H9 (cell line): ENCODE results near the gene MOB3B. TPM values are rescaled to one million over a fixed set of nuclear protein-coding genes. Genes with fewer than 3 reads are reported as not detected.

Experiments used
- DNase-seq: peaks from one replicate; pipeline ENCODE4 v3.0.0-alpha.2; 2017
- H2AFZ ChIP-seq: one replicate; pipeline ENCODE4 v1.6.1; 2013; ENCODE audit warnings: mild to moderate bottlenecking, low read length, control low read depth, moderate library complexity
- H2AK5ac ChIP-seq: 2 replicates; pipeline ENCODE4 v1.6.1; 2013; ENCODE audit warnings: low read length, control low read depth, mixed read lengths; ENCODE audit not compliant: insufficient read length
- H2BK120ac ChIP-seq: one replicate; pipeline ENCODE4 v1.6.1; 2013; ENCODE audit warnings: low read depth, mild to moderate bottlenecking, low read length, control low read depth, inconsistent platforms; ENCODE audit not compliant: poor library complexity, severe bottlenecking
- H2BK12ac ChIP-seq: 2 replicates; pipeline ENCODE4 v1.6.1; 2013; ENCODE audit warnings: low read length, control low read depth, mixed read lengths, low read depth; ENCODE audit not compliant: insufficient read length
- H2BK15ac ChIP-seq: 2 replicates; pipeline ENCODE4 v1.6.1; 2013; ENCODE audit warnings: low read depth, low read length, control low read depth
- H2BK20ac ChIP-seq: one replicate; pipeline ENCODE4 v1.6.1; 2013; ENCODE audit warnings: low read depth, mild to moderate bottlenecking, low read length, control low read depth, inconsistent platforms; ENCODE audit not compliant: poor library complexity, severe bottlenecking
- H2BK5ac ChIP-seq: 2 replicates; pipeline ENCODE4 v1.6.1; 2013; ENCODE audit warnings: low read length, control low read depth, mixed read lengths; ENCODE audit not compliant: insufficient read length
- H3K14ac ChIP-seq: 2 replicates; pipeline ENCODE4 v1.6.1; 2013; ENCODE audit warnings: low read length, control low read depth; ENCODE audit not compliant: insufficient read depth
- H3K18ac ChIP-seq: 2 replicates; pipeline ENCODE4 v1.6.1; 2013; ENCODE audit warnings: low read depth, mild to moderate bottlenecking, mixed read lengths, low read length, control low read depth; ENCODE audit not compliant: insufficient read length
- H3K23ac ChIP-seq: 2 replicates; pipeline ENCODE4 v1.6.1; 2013; ENCODE audit warnings: low read length, control low read depth, mixed read lengths, low read depth; ENCODE audit not compliant: insufficient read length
- H3K23me2 ChIP-seq: 2 replicates; pipeline ENCODE4 v1.6.1; 2013; ENCODE audit warnings: low read depth, mild to moderate bottlenecking, mixed read lengths, low read length, control low read depth; ENCODE audit not compliant: insufficient read length, poor library complexity, severe bottlenecking
- H3K27ac ChIP-seq: 2 replicates; pipeline ENCODE4 v1.5.1; 2013; ENCODE audit warnings: low read length, control low read depth, mixed read lengths, low read depth; ENCODE audit not compliant: insufficient read length
- H3K27me3 ChIP-seq: 2 replicates; pipeline ENCODE4 v1.6.1; 2013; ENCODE audit warnings: low read length, control low read depth, inconsistent platforms; ENCODE audit not compliant: insufficient read depth
- H3K4ac ChIP-seq: 2 replicates; pipeline ENCODE4 v1.6.1; 2013; ENCODE audit warnings: low read depth, mild to moderate bottlenecking, control low read depth, inconsistent platforms, low read length, moderate library complexity
- H3K4me1 ChIP-seq: 2 replicates; pipeline ENCODE4 v1.6.1; 2013; ENCODE audit warnings: low read length, control low read depth, inconsistent platforms; ENCODE audit not compliant: insufficient read depth
- H3K4me2 ChIP-seq: 2 replicates; pipeline ENCODE4 v1.6.1; 2013; ENCODE audit warnings: low read length, control low read depth, mixed read lengths; ENCODE audit not compliant: insufficient read length, insufficient read depth
- H3K56ac ChIP-seq: 2 replicates; pipeline ENCODE4 v1.6.1; 2013; ENCODE audit warnings: low read depth, mild to moderate bottlenecking, mixed read lengths, low read length, control low read depth; ENCODE audit not compliant: insufficient read length
- H3K79me1 ChIP-seq: 2 replicates; pipeline ENCODE4 v1.6.1; 2013; ENCODE audit warnings: low read depth, mild to moderate bottlenecking, moderate library complexity, low read length, control low read depth, inconsistent platforms; ENCODE audit not compliant: insufficient read depth, poor library complexity, severe bottlenecking
- H3K79me2 ChIP-seq: 2 replicates; pipeline ENCODE4 v1.6.1; 2013; ENCODE audit warnings: low read length, control low read depth, inconsistent platforms; ENCODE audit not compliant: insufficient read depth
- H3K9ac ChIP-seq: 2 replicates; pipeline ENCODE4 v1.6.1; 2013; ENCODE audit warnings: low read length, control low read depth, mixed read lengths; ENCODE audit not compliant: insufficient read length; ENCODE audit errors: extremely low read depth
- H3K9me3 ChIP-seq: one replicate; pipeline ENCODE4 v1.6.1; 2013; ENCODE audit warnings: low read depth, low read length, inconsistent platforms; ENCODE audit not compliant: control insufficient read depth
- H3T11ph ChIP-seq: one replicate; pipeline ENCODE4 v1.6.1; 2013; ENCODE audit warnings: mild to moderate bottlenecking, low read length, control low read depth, inconsistent platforms
- H4K20me1 ChIP-seq: one replicate; pipeline ENCODE4 v1.6.1; 2013; ENCODE audit not compliant: control insufficient read depth, insufficient read length, insufficient read depth
- H4K5ac ChIP-seq: 2 replicates; pipeline ENCODE4 v1.6.1; 2013; ENCODE audit warnings: low read depth, mild to moderate bottlenecking, mixed read lengths, low read length, control low read depth; ENCODE audit not compliant: insufficient read length
- H4K8ac ChIP-seq: replicated peaks from 2 replicates; pipeline ENCODE4 v1.6.1; 2013; ENCODE audit warnings: low read length, control low read depth, mixed read lengths, low read depth; ENCODE audit not compliant: insufficient read length
- H4K91ac ChIP-seq: 2 replicates; pipeline ENCODE4 v1.6.1; 2013; ENCODE audit warnings: low read depth, mild to moderate bottlenecking, moderate library complexity, mixed read lengths, low read length, control low read depth; ENCODE audit not compliant: insufficient read length
- H3K27ac Mint-ChIP-seq, 3 experiments: 2 replicates in 2 of 3; 3 replicates in 1 of 3; pipeline ENCODE4 v1.8.0; 2020 to 2021; ENCODE audit warnings: mixed read lengths in 3 of 3, mild to moderate bottlenecking in 1 of 3, moderate library complexity in 1 of 3
- H3K27me3 Mint-ChIP-seq: 2 replicates; pipeline ENCODE4 v1.8.0; 2021; ENCODE audit warnings: low read depth, mild to moderate bottlenecking, moderate library complexity, mixed read lengths
- H3K36me3 Mint-ChIP-seq, 3 experiments: 2 replicates in 2 of 3; 3 replicates in 1 of 3; pipeline ENCODE4 v1.8.0; 2020 to 2021; ENCODE audit warnings: low read depth in 3 of 3, mixed read lengths in 3 of 3; ENCODE audit not compliant: insufficient read depth in 1 of 3
- H3K4me1 Mint-ChIP-seq, 2 experiments: 2 replicates each; pipeline ENCODE4 v1.8.0; 2020; ENCODE audit warnings: mixed read lengths in 2 of 2
- H3K4me3 Mint-ChIP-seq, 2 experiments: 2 replicates in 1 of 2; 3 replicates in 1 of 2; pipeline ENCODE4 v1.8.0; 2020 to 2021; ENCODE audit warnings: mild to moderate bottlenecking in 2 of 2, mixed read lengths in 2 of 2, moderate library complexity in 1 of 2
- H3K9me3 Mint-ChIP-seq, 2 experiments: 2 replicates in 1 of 2; 3 replicates in 1 of 2; pipeline ENCODE4 v1.8.0; 2020; ENCODE audit warnings: mild to moderate bottlenecking in 2 of 2, mixed read lengths in 2 of 2, moderate library complexity in 1 of 2
- WGBS: extraction: QIAGEN DNeasy Blood & Tissue Kit; methylation state at CpG from one replicate; pipeline ENCODE4 v1.1.7; 2013; ENCODE audit warnings: missing lambda C conversion rate, low lambda C conversion rate, mixed read lengths; ENCODE audit not compliant: insufficient read length; ENCODE audit errors: extremely low coverage; 5-methylcytosine and 5-hydroxymethylcytosine counted together
- total RNA-seq: library from RNA; stranded (reverse); gene quantifications from 2 replicates; pipeline ENCODE4 v1.2.1, GENCODE V29; 2021
- TF ChIP-seq, protein P1 (sequence below): fragments of 200-600 bp; sonication (generic); conservative IDR thresholded peaks from 3 replicates; pipeline ENCODE4 v1.8.0; 2021; ENCODE audit warnings: antibody characterized with exemption, mild to moderate bottlenecking

MOB3B gene
- total RNA-seq, 1 experiment from 2014 or later = 9.8 TPM

DNA sequence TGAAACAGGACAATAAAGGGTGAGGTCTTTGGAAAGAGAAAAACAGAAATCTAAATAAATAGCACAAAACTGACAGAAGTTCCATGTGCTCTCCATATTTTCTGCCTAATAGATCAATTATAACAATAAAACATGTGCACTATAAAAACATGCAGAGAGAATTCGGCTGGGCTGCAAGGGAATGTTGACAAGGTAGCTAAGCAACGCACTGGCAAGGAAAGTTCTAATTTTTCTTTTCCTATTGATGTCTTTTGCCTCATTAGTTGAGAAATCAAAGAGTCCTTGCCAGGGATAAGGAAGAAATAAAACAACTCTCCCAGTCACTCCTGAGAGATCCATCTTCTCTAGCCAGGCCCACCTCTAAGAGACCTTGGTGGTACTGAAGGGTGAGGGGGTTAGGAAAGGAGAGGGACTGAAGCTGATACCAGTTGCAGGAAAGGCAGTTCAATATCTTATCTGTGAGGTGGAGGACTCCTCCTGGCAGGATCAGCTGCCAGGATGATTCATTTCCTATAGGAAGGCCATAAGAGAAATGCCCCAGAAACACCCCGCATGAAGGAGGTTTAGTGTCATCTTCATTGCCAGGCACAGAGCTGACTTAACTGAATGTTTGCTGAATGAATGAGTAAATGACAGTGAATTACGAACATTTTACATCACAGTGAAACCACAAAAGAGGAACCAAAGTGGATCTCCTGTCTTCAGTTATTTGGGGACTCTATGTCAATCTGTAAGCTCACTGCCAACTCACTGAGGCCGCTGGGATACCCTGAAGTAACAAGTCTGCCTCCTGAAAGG, 69.2 kb downstream of the MOB3B start:
- Mint-ChIP-seq H3K9me3 (no peaks in the 10 kb centered on the region), H3K27me3 (no peaks in the 10 kb centered on the region), H3K4me3 (no peak overlapping the region), H3K27ac (peak overlapping the region in 2 of 3 experiments; percentile 34 to 71; a peak in 2 of 7 replicates), H3K36me3 (peaks cover under 1 to 6% (median 3%) of the 10 kb centered on the region in 3 experiments; a peak in 5 of 7 replicates), H3K4me1 (peaks cover 22 to 27% of the 10 kb centered on the region in 2 experiments)
- H3K9me3 ChIP-seq = no peaks in the 10 kb centered on the region
- H2AFZ ChIP-seq = no peak overlapping the region
- H3K79me2 ChIP-seq = no peaks in the 10 kb centered on the region
- no peak overlapping the region for H4K5ac ChIP-seq
- no peak overlapping the region for H3K56ac ChIP-seq
- no peak overlapping the region for H2BK15ac ChIP-seq
- H3K27me3 ChIP-seq = no peaks in the 10 kb centered on the region
- no peak overlapping the region for H2BK12ac ChIP-seq
- no peaks in the 10 kb centered on the region for H3K79me1 ChIP-seq
- H4K20me1 ChIP-seq = peaks cover 2% of the 10 kb centered on the region
- no peak overlapping the region for H2BK5ac ChIP-seq
- H3K23ac ChIP-seq = no peak overlapping the region
- H3K23me2 ChIP-seq = no peaks in the 10 kb centered on the region
- no peak overlapping the region for H3T11ph ChIP-seq
- peaks cover 12% of the 10 kb centered on the region for H3K4me1 ChIP-seq
- H2BK20ac ChIP-seq = no peak overlapping the region
- H4K8ac ChIP-seq = no peak overlapping the region
- no peak overlapping the region for H3K14ac ChIP-seq
- no peak overlapping the region for H2BK120ac ChIP-seq
- H3K18ac ChIP-seq = no peak overlapping the region
- DNase-seq = no peak
- no peak overlapping the region for H3K4me2 ChIP-seq
- no CpG with 5 or more reads among the region's 5 CpGs for WGBS
- H3K4ac ChIP-seq = no peak overlapping the region
- H4K91ac ChIP-seq = no peak overlapping the region
- TF ChIP-seq, protein P1, sequence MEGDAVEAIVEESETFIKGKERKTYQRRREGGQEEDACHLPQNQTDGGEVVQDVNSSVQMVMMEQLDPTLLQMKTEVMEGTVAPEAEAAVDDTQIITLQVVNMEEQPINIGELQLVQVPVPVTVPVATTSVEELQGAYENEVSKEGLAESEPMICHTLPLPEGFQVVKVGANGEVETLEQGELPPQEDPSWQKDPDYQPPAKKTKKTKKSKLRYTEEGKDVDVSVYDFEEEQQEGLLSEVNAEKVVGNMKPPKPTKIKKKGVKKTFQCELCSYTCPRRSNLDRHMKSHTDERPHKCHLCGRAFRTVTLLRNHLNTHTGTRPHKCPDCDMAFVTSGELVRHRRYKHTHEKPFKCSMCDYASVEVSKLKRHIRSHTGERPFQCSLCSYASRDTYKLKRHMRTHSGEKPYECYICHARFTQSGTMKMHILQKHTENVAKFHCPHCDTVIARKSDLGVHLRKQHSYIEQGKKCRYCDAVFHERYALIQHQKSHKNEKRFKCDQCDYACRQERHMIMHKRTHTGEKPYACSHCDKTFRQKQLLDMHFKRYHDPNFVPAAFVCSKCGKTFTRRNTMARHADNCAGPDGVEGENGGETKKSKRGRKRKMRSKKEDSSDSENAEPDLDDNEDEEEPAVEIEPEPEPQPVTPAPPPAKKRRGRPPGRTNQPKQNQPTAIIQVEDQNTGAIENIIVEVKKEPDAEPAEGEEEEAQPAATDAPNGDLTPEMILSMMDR = no peak
- no peak overlapping the region for H3K9ac ChIP-seq
- H2AK5ac ChIP-seq = no peak overlapping the region
- H3K27ac ChIP-seq = no peak overlapping the region
